ENCODE measurements around the gene FRAS1. TPM values are rescaled to one million over a fixed set of nuclear protein-coding genes. Genes with fewer than 3 reads are reported as not detected.
A peak's percentile ranks its signal among the peaks of the same experiment; 100 is the strongest.

The FRAS1 gene
- total and polyA plus RNA-seq, 2 of the 8 experiments (the other 6 are each of a cell fraction or from before 2014, with no cell fraction given): 38.5 to 109 TPM

GRCh38 chr4:78396613-78397291 lies 339.6 kb downstream of the FRAS1 start:
- no peak overlapping the region for H2AFZ ChIP-seq (ENCODE audit: low read length)
- H3K4ac ChIP-seq (replicated peaks; ENCODE audit: insufficient read length, low read depth, low read length): no peak overlapping the region
- no peak for DNase-seq (ENCODE audit: low read depth in 1 of 2, low spot score in 2 of 2)
- peak; percentile 66 for FAIRE-seq
- H2BK120ac ChIP-seq (replicated peaks; ENCODE audit: low read depth, low read length): no peak overlapping the region
- H3K36me3 ChIP-seq (ENCODE audit: control insufficient read depth in 2 of 4, insufficient read depth in 4 of 4, low read length in 3 of 4): peaks cover 4 to 19% (median 11%) of the 10 kb centered on the region in 4 experiments; a peak in 6 of 8 replicates
- ChIA-PET CTCF (ENCODE audit: partially characterized antibody) (interaction anchor here (1.1 kb wide), 2 partner anchors 17 to 340 kb away, joined by 3 to 4 read pairs; no protein-coding TSS in a partner anchor), POLR2A (ENCODE audit: partially characterized antibody) (no interaction called here)
- H4K5ac ChIP-seq (ENCODE audit: insufficient read length, low read depth, low read length): no peak overlapping the region
- peak overlapping the region; percentile 80; the same call in 1 of the 2 replicates for H2BK5ac ChIP-seq (ENCODE audit: low read depth, low read length)
- no peak overlapping the region for H3K14ac ChIP-seq (ENCODE audit: insufficient read length)
- H2AK5ac ChIP-seq (ENCODE audit: low read depth, low read length): peak overlapping the region; percentile 97; the same call in 1 of the 2 replicates
- H3K27ac ChIP-seq (ENCODE audit: low read depth, low read length): no peak overlapping the region
- WGBS, 2 experiments (ENCODE audit: extremely low coverage in 1 of 2, insufficient coverage in 1 of 2, insufficient read length in 1 of 2, insufficient replicate concordance in 2 of 2, low coverage in 1 of 2, low lambda C conversion rate in 2 of 2, missing lambda C conversion rate in 1 of 2): 74% methylated on average over 4 of the region's 4 CpGs; no CpG with 5 or more reads in 1 of the 2 experiments
- no peak overlapping the region for H3K9ac ChIP-seq (replicated peaks in 1 of 4; ENCODE audit: extremely low read depth in 1 of 4, low read depth in 3 of 4, low read length in 3 of 4)
- peak overlapping the region; percentile 42 to 53 for H3K4me2 ChIP-seq (ENCODE audit: insufficient read depth in 1 of 2, low read depth in 2 of 2, low read length in 2 of 2)
- peak overlapping the region in 1 of 4 experiments; percentile 36; a peak in 2 of 8 replicates for H3K4me3 ChIP-seq (ENCODE audit: extremely low read depth in 1 of 4, insufficient read depth in 2 of 4, low read depth in 3 of 4, low read length in 4 of 4)
- no peak overlapping the region for H4K91ac ChIP-seq (replicated peaks; ENCODE audit: insufficient read length, low read length)
- H3K9me3 ChIP-seq (ENCODE audit: insufficient read depth in 2 of 2, low read depth in 1 of 2, low read length in 1 of 2): no peaks in the 10 kb centered on the region; a peak in 1 of 4 replicates
- TF ChIP-seq CEBPB (IDR thresholded peaks at IDR 0.05; ENCODE audit: low read depth, low read length) (peak; percentile 71), E2F6 (IDR thresholded peaks at IDR 0.05) (no peak)
- H3K23me2 ChIP-seq (ENCODE audit: low read depth, low read length): no peaks in the 10 kb centered on the region
- H3K79me1 ChIP-seq (ENCODE audit: low read depth, low read length): peaks cover 2% of the 10 kb centered on the region; the same call in 1 of the 2 replicates
- peak overlapping the region; percentile 56; the same call in 1 of the 2 replicates for H3K18ac ChIP-seq (ENCODE audit: extremely low read depth, low read length)
- no peaks in the 10 kb centered on the region for H3K27me3 ChIP-seq (replicated peaks in 1 of 4; ENCODE audit: control insufficient read depth in 3 of 4, extremely low read depth in 1 of 4, insufficient read depth in 3 of 4, low read length in 3 of 4)
- peak overlapping the region; percentile 88; the same call in 1 of the 2 replicates for H2BK15ac ChIP-seq (ENCODE audit: low read length)
- no peaks in the 10 kb centered on the region for H4K20me1 ChIP-seq (replicated peaks in 1 of 2; ENCODE audit: control insufficient read depth in 1 of 2, insufficient read depth in 2 of 2, low read length in 2 of 2)
- peaks cover 0 to 27% of the 10 kb centered on the region in 2 experiments; a peak in 2 of 4 replicates for H3K79me2 ChIP-seq (ENCODE audit: control insufficient read depth in 1 of 2, insufficient read depth in 2 of 2, low read length in 2 of 2)
- peak overlapping the region; percentile 64; the same call in 1 of the 2 replicates for H2BK12ac ChIP-seq (ENCODE audit: low read depth, low read length)
- no peak overlapping the region for H3K56ac ChIP-seq (replicated peaks; ENCODE audit: insufficient read length, low read depth, low read length)
- no peak overlapping the region for H4K8ac ChIP-seq (ENCODE audit: extremely low read depth, insufficient read depth, low read length)
- no peak overlapping the region for H3K23ac ChIP-seq (ENCODE audit: insufficient read length)
- H2BK20ac ChIP-seq (ENCODE audit: low read length): peak overlapping the region; percentile 94; the same call in 1 of the 2 replicates
- peaks cover 2 to 9% (median 5%) of the 10 kb centered on the region in 4 experiments; a peak in 4 of 7 replicates for H3K4me1 ChIP-seq (replicated peaks in 1 of 4; ENCODE audit: control insufficient read depth in 3 of 4, insufficient read depth in 4 of 4, low read length in 3 of 4)

Data from H1 (cell line).